ENCODE results near the gene MYT1. TPM values are rescaled to one million over a fixed set of nuclear protein-coding genes. Genes with fewer than 3 reads are reported as not detected.

The MYT1 gene
- total RNA-seq, 2 donors from 2014 or later = 0.27 to 0.74 TPM

DNA sequence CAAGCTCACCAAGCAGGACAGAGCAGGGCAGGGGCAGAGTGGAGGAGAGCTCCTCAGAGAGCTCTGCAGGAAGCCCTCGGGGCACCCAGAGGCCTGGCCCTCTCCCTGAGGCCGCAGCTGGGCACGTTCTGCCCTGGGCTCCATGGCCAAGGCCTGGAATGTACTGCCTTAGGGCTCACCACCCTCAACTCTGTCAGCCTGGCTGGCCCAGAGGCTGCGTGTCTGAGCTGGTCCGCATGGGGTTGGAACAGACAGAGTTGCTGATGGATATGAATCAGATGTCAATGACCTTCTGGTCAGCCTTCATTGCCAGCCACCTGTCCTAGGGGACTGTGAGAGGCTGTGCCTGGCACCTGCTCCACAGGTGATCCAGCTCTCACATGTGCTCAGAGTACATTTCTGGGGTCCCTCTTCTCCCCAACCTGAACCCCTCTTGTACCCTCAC is 58.1 kb downstream of the MYT1 start:
- no peak for TF ChIP-seq POLR2A (IDR thresholded peaks at IDR 0.05)
- no peak for TF ChIP-seq POLR2AphosphoS5 (IDR thresholded peaks at IDR 0.05)
- TF ChIP-seq, protein P1, sequence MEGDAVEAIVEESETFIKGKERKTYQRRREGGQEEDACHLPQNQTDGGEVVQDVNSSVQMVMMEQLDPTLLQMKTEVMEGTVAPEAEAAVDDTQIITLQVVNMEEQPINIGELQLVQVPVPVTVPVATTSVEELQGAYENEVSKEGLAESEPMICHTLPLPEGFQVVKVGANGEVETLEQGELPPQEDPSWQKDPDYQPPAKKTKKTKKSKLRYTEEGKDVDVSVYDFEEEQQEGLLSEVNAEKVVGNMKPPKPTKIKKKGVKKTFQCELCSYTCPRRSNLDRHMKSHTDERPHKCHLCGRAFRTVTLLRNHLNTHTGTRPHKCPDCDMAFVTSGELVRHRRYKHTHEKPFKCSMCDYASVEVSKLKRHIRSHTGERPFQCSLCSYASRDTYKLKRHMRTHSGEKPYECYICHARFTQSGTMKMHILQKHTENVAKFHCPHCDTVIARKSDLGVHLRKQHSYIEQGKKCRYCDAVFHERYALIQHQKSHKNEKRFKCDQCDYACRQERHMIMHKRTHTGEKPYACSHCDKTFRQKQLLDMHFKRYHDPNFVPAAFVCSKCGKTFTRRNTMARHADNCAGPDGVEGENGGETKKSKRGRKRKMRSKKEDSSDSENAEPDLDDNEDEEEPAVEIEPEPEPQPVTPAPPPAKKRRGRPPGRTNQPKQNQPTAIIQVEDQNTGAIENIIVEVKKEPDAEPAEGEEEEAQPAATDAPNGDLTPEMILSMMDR (IDR thresholded peaks at IDR 0.05) = no peak
- Histone ChIP-seq H3K4me3 (no peak overlapping the region), H3K9me3 (no peaks in the 10 kb centered on the region), H3K27me3 (replicated peaks; ENCODE audit: insufficient read depth) (no peaks in the 10 kb centered on the region), H3K4me1 (replicated peaks) (no peaks in the 10 kb centered on the region), H3K27ac (no peak overlapping the region), H3K36me3 (no peaks in the 10 kb centered on the region)
- intact Hi-C loops (cut with DNase I) = no loop called here
- 63% methylated on average over 5 of the region's 5 CpGs for WGBS
- no peak for DNase-seq (ENCODE audit: low spot score)

DNA sequence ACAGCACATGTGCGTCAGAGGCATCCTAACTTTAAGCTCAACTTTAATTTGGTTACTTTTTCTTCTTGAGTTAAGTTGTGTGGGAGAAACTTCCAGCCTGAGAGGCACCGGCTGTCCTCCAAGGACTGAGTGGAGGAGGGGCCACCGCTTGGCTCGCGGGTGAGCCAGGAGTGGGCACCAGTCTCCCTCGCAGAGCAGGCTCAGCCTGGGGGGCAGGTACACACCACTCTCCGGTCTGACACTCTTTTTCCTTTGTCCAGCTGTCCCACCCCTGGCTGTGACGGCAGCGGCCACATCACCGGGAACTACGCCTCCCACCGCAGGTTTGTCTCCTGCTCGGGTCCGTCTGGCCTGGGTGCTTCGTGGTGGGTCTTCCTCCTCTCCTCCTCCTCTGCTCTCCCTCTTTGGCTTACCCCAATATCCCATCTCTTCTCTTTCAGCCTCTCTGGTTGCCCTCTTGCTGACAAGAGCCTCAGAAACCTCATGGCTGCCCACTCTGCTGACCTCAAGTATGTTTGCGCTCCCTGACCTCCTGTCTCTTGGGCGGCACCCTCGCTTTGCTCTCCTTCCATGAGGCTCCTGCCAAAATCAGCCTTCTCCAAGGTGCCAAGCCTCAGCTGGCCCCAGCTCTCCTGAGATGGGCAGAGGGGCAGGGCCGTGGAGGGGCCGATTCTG is 58.7 kb downstream of the MYT1 start:
- no peak overlapping the region for H3K27ac ChIP-seq
- intact Hi-C loops (cut with DNase I) = no loop called here
- WGBS = 55% methylated on average over 20 of the region's 20 CpGs
- H3K27me3 ChIP-seq (replicated peaks; ENCODE audit: insufficient read depth) = no peaks in the 10 kb centered on the region
- no peaks in the 10 kb centered on the region for H3K9me3 ChIP-seq
- H3K4me1 ChIP-seq (replicated peaks) = peaks cover under 1% of the 10 kb centered on the region
- TF ChIP-seq POLR2A (IDR thresholded peaks at IDR 0.05) = no peak
- TF ChIP-seq POLR2AphosphoS5 (IDR thresholded peaks at IDR 0.05) = no peak
- TF ChIP-seq, protein P1 (IDR thresholded peaks at IDR 0.05) = no peak
- DNase-seq (ENCODE audit: low spot score) = no peak
- H3K36me3 ChIP-seq = no peaks in the 10 kb centered on the region
- no peak overlapping the region for H3K4me3 ChIP-seq

DNA sequence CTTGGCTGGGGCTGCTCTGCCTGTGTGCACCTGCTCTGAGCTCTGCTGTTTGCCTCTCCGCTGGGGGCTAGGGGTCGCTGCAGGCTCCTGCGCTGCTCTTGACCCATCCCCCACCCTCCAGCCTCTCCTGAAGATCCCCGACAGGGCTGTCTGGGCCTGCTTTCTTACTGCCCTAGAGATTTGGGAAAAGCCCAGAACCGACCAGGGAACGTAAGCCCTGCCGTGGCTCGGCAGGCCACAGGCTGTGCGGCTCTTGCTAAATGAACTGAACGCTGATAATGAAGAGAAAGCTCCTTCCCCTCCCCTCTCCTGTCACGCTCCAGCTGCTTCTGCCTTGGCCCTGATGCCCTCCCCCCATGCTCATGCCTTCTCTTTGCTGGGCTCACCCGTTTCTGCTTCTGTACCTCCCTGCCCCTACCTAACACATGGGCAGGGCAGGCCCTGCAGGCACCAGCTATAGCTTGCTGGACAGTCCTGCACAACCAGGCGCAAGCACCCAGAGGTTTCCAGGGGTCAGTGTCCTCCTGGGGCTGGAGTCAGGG is 59.3 kb downstream of the MYT1 start:
- H3K27me3 ChIP-seq (replicated peaks; ENCODE audit: insufficient read depth) = no peaks in the 10 kb centered on the region

DNA sequence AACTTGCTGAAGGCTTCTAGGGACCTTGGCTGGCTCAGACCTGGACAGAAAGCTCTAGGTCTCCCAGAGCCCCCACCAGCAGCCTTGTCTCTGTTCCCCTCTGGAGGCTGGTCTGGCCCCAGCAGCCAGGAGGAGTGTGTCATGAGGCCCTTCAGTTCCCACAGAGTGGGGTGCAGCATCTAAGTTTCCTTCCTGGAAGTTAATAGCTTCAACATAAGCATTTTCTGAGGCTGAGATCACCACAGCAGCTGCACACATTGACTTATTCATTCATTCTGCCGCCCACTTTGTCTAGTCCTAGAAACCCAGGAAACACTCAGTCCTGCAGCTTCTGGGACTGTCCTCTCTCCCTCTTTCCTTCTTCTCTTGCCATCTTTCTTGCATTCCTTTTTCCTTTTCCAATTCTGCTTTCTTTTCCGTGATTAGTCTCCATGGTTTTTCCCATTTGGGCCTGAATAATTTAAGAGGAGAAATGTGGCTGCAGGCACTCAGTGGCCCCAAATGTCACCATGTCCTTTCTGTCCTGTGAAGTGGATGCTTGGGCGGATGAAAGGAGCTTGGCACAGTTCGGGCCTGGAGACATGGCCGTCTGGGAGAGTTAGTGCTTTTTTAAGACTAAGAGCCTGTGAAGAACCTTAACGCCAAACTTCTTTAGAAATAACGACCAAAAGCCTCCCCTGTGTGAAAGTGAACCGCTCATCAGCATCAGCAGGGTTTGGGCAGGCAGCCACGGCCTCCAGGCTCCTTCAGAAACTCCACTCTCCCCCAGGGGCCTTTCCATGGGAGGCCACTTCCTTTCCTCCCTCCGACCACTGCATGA is 60.3 kb downstream of the MYT1 start:
- DNase-seq (ENCODE audit: low spot score) = no peak
- Histone ChIP-seq H3K4me1 (replicated peaks) (peaks cover 3% of the 10 kb centered on the region), H3K4me3 (no peak overlapping the region), H3K9me3 (no peaks in the 10 kb centered on the region), H3K27ac (no peak overlapping the region), H3K27me3 (replicated peaks; ENCODE audit: insufficient read depth) (no peaks in the 10 kb centered on the region), H3K36me3 (no peaks in the 10 kb centered on the region)
- TF ChIP-seq POLR2A (IDR thresholded peaks at IDR 0.05) = no peak
- no peak for TF ChIP-seq POLR2AphosphoS5 (IDR thresholded peaks at IDR 0.05)
- TF ChIP-seq, protein P1 (IDR thresholded peaks at IDR 0.05) = no peak
- intact Hi-C loops (cut with DNase I) = no loop called here
- WGBS = 77% methylated on average over 10 of the region's 10 CpGs

More for the DNA sequence above, 59.3 kb downstream of the MYT1 start:
- Histone ChIP-seq H3K36me3 (no peaks in the 10 kb centered on the region), H3K27ac (no peak overlapping the region), H3K9me3 (no peaks in the 10 kb centered on the region), H3K4me1 (replicated peaks) (peaks cover 3% of the 10 kb centered on the region), H3K4me3 (no peak overlapping the region)
- intact Hi-C loops (cut with DNase I) = no loop called here
- no peak for DNase-seq (ENCODE audit: low spot score)
- TF ChIP-seq, protein P1 (IDR thresholded peaks at IDR 0.05) = peak in 1 of 4 experiments; percentile 24
- TF ChIP-seq POLR2AphosphoS5 (IDR thresholded peaks at IDR 0.05) (no peak), POLR2A (IDR thresholded peaks at IDR 0.05) (no peak)
- 32% methylated on average over 10 of the region's 13 CpGs for WGBS
